ENCODE results near the gene CENPT.

CENPT gene, protein sequence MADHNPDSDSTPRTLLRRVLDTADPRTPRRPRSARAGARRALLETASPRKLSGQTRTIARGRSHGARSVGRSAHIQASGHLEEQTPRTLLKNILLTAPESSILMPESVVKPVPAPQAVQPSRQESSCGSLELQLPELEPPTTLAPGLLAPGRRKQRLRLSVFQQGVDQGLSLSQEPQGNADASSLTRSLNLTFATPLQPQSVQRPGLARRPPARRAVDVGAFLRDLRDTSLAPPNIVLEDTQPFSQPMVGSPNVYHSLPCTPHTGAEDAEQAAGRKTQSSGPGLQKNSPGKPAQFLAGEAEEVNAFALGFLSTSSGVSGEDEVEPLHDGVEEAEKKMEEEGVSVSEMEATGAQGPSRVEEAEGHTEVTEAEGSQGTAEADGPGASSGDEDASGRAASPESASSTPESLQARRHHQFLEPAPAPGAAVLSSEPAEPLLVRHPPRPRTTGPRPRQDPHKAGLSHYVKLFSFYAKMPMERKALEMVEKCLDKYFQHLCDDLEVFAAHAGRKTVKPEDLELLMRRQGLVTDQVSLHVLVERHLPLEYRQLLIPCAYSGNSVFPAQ

DNA sequence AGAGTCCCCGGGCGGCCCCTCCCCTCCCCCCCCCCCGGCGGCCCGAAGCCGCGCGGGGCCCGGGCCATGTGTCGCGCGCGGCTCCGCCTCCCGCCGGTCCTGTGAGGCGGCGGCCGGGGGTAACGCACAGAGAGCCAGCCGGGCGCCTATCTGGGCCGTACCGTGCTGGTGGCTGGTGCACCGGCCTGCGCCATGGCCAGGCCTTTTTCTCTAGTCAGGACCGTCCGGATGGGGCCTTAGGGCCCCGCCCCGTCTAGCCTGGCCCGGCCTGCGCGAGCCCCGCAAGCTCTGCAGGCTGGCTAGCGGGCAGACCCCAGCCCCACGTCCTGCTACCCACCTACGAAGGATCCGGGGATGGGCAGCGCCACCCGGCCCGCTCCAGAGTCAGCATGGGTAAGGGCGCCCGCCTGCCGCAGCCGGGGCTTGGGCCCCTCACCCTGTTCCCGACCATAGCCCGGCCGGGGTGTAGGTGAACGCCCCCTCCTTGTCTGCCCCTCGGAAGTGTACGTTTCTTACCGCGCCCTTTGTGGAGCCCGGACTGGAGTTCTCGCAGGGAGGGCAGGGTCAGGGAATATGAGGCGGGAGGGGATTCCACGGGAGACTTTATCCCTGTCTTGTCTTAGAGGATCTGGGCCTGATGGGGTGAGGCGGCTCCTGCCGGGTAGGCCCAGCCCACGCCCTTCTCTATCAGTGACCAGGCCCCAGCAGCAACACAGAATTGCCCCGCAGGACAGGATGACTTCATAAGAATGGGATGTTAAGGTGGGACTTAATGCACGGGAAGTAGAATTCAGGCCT, at the start of gene CENPT:
Gene CENPT (minus strand): TSS at position 630 of the 798 bp plus-strand sequence. CDS start 13,834 bp downstream, outside the sequence.
- no peak for FAIRE-seq

DNA sequence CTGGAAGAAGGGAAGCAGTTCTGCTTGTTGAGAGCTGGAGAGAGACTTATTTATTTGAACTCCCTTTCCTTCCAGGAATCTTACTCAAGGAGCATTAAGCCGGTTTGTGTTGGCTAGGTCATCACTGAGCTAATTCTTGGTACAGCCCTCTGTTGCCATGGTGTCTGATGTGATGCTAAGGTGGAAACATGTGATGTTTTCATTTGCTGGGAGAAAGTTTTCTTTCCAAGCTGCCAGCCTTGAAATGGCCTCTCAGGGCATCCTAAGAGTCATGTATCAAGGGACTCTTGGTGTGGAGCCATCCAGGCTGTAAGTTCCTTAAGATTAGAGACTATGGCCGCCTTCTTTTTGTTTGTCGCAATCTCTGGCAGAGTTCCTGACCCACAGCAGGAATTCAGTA, 49.7 kb upstream of the CENPT start:
- FAIRE-seq = no peak

DNA sequence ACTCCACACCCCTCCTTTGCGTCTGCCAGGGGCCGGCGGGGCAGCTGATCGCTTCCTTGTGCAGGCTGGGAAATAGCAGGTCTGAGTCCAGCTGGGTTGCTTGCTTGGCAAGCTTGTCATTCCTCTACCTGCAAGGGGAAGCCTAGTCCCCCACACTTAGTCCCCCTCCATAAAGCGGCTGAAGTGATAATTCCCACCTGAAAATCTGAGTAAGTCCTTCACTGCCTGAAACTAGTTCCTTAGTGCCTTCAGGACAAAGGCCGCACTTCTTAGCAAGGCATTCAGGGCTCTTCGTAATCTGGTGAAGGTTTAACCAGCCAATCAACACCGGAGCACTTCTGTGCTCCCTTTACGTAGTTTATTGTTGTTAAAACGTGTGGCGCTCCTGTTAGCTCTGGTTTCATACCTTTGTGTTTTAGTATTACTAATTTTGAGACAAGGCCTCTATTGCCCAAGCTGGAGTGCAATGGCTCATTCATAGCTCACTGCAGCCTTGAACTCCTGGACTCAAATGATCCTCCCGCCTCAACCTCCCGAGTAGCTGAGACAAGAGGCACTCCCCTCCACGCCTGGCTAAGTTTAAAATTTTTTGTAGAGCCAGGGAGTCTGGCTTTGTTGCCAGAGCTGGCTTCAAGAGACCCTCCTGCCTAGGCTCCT, 46.4 kb upstream of the CENPT start:
- FAIRE-seq = no peak

DNA sequence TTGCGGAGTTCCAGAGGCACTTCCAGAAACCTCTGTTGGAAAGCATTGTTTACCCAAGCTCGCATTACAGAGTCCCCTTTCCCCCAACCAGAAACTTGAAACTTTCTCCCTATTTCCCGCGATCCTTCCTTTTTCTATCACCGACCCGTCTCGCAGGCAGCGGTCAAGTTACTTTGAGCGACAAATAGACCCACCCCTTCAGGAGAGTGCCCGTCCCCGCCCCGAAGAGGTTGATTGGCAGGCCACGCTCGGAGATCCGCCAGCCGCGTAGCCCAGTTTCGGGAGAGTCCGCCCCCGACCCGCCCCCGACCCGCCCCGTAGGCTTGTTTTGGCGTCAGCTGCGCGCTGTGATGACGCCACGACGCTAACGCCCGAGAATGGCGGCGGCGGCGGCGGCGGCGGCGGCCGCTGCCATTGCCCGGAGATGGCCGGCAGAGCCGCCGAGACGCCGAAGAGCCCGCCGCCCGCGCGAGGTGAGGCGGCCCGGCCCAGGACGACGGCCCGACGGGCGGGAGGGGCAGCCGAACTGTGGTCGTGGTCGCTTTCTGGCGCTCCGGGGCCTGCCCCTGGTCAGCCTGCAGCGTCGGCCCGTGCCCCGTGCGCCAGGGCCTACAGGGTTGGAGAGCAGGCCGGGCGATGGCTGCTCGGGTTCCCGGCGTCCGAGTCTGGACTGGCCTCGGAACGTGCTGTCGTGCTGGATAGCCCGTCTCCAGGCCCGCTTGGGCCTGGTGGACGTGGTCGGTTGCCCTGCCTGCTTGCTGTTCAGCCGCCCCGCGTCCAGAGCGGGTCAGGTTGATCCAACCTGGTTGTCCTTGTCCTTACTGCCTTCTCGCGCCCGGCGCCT, 45.6 kb upstream of the CENPT start, which contains the start of gene PSKH1:
Gene PSKH1 (plus strand): TSS at position 356 of the 844 bp plus-strand sequence. CDS start 15,496 bp downstream, outside the sequence.
- FAIRE-seq = no peak

GRCh38 chr16:67892375-67892774, 44.9 kb upstream of the CENPT start:
- FAIRE-seq = no peak

DNA sequence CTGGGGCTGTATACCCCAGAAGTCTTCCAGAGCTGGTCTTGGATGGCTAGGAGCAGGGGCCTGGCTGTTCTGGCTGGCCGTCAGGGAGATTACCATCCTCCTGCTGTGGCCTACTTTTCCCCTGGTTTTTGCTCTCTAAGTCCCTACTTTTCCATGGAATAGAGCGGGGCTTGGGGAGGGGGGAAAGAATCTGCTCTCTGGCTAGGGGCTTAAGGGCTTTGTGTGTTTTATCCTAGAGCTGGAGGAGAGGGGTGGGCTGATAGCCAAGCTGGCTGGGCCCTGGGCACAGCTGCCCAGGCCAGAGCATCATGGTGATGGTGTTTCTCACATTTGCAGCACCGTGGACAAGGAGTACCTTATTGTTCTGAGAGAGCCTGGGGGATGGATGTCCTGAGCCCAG, 40.8 kb upstream of the CENPT start:
- no peak for FAIRE-seq

GRCh38 chr16:67886387-67886786, 38.9 kb upstream of the CENPT start:
- FAIRE-seq = no peak

- no peak for FAIRE-seq
These were observed 38.5 kb upstream of the CENPT start for GRCh38 chr16:67885976-67886375.

GRCh38 chr16:67885545-67885944, 38.1 kb upstream of the CENPT start:
- no peak for FAIRE-seq

- FAIRE-seq = no peak
These were observed 37.2 kb upstream of the CENPT start, which contains the start of gene NRN1L for GRCh38 chr16:67884684-67885083. NRN1L (plus strand) TSS chr16:67884885; CDS start chr16:67884904, 19 bp downstream.

DNA sequence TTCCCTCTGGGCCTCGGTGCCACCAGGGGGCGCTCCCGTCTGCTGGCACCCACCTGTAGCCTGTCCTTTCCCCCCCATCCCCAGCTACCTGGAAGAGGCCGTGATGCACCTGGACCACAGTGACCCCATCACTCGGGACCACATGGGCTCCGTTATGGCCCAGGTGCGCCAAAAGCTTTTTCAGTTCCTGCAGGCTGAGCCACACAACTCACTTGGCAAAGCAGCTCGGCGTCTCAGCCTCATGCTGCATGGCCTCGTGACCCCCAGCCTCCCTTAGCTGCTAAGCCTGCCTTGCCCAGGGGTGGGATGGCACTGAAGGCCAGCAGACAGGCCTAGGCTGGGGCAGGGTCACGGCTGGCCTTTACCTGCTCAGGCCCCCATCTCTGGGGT, 36.4 kb upstream of the CENPT start:
- FAIRE-seq = no peak

DNA sequence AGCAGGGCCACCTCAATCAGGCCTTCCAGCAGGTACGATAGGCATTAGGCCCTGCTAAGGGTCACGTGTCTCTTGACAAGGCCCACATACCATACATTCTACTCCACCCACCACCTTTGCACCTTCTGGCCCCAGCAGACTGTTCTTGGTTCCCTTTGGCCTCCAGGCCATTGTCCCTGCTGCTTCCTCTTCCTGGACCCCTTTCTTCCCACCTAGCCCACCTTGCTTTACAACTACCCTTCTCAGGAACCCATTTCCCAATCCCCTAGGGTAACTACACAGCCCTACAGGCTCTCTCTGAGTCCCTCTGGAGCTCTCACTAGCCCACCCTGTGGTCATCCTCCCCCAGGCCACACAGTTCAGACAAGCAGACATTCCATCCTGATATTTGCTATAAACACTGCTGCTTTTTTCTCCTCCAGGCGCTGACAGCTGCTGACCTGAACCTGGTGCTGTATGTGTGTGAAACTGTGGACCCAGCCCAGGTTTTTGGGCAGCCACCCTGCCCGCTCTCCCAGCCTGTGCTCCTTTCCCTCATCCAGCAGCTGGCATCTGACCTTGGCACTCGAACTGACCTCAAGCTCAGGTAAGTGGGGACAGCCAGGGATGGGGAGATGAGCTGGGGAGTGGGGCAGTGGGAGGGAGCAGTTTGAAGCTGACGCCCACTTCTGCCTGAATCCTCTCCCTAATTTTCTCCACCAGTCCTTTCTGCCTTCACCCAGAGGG, 35.8 kb upstream of the CENPT start:
- FAIRE-seq = no peak

DNA sequence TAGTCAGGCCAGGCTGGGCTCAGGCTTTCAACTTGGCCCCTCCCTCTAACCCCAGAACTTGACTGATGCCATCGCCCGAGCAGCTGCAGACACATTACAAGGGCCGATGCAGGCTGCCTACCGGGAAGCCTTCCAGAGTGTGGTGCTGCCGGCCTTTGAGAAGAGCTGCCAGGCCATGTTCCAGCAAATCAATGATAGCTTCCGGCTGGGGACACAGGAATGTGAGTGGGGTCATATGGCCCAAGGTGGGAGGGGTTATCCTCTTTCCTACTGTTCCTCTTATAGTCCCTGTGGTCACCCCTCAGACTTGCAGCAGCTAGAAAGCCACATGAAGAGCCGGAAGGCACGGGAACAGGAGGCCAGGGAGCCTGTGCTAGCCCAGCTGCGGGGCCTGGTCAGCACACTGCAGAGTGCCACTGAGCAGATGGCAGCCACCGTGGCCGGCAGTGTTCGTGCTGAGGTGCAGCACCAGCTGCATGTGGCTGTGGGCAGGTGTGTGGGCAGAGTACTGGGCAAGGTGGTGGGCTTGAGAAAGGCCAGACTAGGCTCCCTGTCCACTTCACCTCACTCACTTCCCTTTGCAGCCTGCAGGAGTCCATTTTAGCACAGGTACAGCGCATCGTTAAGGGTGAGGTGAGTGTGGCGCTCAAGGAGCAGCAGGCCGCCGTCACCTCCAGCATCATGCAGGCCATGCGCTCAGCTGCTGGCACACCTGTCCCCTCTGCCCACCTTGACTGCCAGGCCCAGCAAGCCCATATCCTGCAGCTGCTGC, 35.1 kb upstream of the CENPT start:
- no peak for FAIRE-seq

DNA sequence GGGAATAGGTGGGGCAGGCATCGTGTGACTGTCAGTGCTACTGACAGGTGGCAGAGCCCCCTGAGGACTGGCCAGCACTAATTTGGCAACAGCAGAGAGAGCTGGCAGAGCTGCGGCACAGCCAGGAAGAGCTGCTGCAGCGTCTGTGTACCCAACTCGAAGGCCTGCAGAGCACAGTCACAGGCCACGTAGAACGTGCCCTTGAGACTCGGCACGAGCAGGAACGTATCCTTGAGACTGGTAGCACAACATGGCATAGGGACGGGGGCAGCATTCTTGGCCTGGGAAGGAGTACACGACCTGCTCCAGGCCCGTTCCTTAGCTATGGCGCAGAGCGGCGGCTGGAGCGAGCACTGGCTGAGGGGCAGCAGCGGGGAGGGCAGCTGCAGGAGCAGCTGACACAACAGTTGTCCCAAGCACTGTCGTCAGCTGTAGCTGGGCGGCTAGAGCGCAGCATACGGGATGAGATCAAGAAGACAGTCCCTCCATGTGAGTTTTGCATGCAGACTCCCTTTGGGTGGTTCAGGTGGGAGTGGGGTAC, 34.2 kb upstream of the CENPT start:
- no peak for FAIRE-seq

- no peak for FAIRE-seq
These were observed 33.1 kb upstream of the CENPT start for GRCh38 chr16:67880584-67880983.

GRCh38 chr16:67879936-67880335, 32.4 kb upstream of the CENPT start:
- no peak for FAIRE-seq

DNA sequence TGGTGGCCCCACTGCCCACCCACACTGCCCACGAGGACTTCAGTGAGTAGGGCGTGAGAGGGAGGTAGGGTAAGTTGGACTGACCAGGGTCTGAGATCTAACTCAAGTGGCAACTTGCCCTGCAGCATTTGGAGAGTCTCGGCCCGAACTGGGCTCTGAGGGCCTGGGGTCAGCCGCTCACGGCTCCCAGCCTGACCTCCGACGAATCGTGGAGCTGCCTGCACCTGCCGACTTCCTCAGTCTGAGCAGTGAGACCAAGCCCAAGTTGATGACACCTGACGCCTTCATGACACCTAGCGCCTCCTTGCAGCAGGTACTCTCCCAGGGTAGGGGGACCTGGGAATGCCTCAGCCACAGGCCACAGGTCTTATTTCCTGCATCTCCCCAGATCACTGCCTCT, 32.0 kb upstream of the CENPT start:
- FAIRE-seq = no peak

- FAIRE-seq = no peak
These were observed 31.4 kb upstream of the CENPT start for GRCh38 chr16:67878846-67879245.

DNA sequence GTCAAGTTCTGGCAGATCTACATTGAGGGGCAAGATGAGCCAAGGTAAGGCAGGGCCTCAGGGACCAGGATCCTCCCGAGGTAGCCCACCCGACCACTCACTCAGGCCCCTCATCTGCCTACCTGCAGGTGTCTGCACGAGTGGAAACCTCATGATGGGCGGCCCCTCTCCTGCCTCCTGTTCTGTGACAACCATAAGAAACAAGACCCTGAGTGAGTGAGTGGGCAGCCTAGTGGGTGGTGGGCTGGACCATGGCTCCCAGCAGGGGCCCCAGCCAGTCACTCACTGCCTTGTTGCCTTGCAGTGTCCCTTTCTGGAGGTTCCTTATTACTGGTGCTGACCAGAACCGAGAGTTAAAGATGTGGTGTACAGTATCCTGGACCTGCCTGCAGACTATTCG, 30.7 kb upstream of the CENPT start:
- FAIRE-seq = no peak

DNA sequence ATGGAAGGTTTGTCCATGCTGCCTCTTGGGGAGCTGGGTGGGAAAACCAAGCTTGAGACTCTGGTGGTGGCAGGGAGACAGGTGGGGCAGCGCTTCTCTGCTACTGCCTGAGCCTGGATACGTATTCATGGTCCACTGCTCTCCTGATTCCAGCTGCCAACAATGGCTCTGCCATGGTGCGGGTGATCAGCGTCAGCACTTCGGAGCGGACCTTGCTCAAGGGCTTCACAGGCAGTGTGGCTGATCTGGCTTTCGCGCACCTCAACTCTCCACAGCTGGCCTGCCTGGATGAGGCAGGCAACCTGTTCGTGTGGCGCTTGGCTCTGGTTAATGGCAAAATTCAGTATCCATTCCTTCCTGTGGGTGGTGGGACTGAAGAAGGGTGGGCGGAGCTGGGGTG, 29.6 kb upstream of the CENPT start:
- no peak for FAIRE-seq
